ENCODE data around the gene EFCAB8.

EFCAB8 gene

DNA sequence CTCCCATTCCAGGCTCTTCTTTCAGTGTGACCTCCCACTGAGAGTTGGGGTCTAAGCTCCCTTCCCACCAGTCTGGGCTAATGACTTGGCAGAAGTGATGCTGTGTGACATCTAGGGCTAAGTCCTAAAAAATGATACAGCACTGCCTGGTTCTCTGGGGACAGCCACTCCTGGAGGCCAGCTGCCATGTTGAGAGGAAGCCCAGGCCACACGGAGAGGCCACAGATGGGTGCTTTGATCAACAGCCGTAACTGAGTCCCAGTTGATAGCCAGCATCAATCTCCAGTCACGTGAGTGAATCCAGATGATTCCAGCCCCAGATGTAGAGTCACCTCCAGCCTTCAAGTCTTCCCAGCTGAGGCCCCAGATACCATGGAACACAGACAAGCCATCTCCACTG is 131.7 kb downstream of the EFCAB8 start:
- Histone ChIP-seq H3K9ac (no peak overlapping the region), H3K4me2 (no peak overlapping the region), H3K79me2 (ENCODE audit: insufficient read depth, low read depth) (no peaks in the 10 kb centered on the region), H2AFZ (ENCODE audit: low read depth) (no peak overlapping the region), H3K4me1 (ENCODE audit: low read depth, poor library complexity, severe bottlenecking) (no peaks in the 10 kb centered on the region), H4K20me1 (ENCODE audit: insufficient read depth) (no peaks in the 10 kb centered on the region), H3K4me3 (IDR thresholded peaks at IDR 0.05; ENCODE audit: insufficient read depth, low read depth, low read length) (no peak overlapping the region), H3K27ac (no peak overlapping the region), H3K27me3 (ENCODE audit: insufficient read depth, low read depth) (no peaks in the 10 kb centered on the region), H3K36me3 (ENCODE audit: insufficient read depth) (no peaks in the 10 kb centered on the region)
- TF ChIP-seq, protein P1, sequence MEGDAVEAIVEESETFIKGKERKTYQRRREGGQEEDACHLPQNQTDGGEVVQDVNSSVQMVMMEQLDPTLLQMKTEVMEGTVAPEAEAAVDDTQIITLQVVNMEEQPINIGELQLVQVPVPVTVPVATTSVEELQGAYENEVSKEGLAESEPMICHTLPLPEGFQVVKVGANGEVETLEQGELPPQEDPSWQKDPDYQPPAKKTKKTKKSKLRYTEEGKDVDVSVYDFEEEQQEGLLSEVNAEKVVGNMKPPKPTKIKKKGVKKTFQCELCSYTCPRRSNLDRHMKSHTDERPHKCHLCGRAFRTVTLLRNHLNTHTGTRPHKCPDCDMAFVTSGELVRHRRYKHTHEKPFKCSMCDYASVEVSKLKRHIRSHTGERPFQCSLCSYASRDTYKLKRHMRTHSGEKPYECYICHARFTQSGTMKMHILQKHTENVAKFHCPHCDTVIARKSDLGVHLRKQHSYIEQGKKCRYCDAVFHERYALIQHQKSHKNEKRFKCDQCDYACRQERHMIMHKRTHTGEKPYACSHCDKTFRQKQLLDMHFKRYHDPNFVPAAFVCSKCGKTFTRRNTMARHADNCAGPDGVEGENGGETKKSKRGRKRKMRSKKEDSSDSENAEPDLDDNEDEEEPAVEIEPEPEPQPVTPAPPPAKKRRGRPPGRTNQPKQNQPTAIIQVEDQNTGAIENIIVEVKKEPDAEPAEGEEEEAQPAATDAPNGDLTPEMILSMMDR (conservative IDR thresholded peaks at IDR 0.05; ENCODE audit: low read depth, low read length), result no peak

DNA sequence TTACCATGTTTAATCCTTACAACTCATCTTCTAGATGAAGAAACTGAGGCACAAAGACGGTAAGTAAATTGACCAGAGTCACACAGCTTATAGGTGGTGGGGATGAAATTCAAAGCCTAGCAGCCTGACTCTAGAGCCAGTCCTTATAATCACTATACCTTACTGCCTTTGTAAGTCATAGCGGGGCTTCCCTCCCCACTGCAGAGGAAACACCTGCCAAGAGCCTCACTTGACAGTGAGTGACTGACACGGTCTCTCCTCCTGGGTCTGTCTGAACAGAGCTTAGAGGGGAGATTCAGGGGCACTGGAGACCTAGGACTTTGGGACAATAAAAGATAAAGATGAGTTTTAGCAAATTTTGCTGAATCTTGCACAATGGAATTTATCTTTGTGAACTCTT is 132.7 kb downstream of the EFCAB8 start:
- Histone ChIP-seq H3K36me3 (ENCODE audit: insufficient read depth) (no peaks in the 10 kb centered on the region), H2AFZ (ENCODE audit: low read depth) (no peak overlapping the region), H3K4me3 (IDR thresholded peaks at IDR 0.05; ENCODE audit: insufficient read depth, low read depth, low read length) (no peak overlapping the region), H4K20me1 (ENCODE audit: insufficient read depth) (no peaks in the 10 kb centered on the region), H3K27ac (no peak overlapping the region), H3K79me2 (ENCODE audit: insufficient read depth, low read depth) (no peaks in the 10 kb centered on the region), H3K4me2 (no peak overlapping the region), H3K27me3 (ENCODE audit: insufficient read depth, low read depth) (no peaks in the 10 kb centered on the region; the same call in 1 of the 2 replicates), H3K4me1 (ENCODE audit: low read depth, poor library complexity, severe bottlenecking) (no peaks in the 10 kb centered on the region), H3K9ac (no peak overlapping the region)
- TF ChIP-seq, protein P1 (conservative IDR thresholded peaks at IDR 0.05; ENCODE audit: low read depth, low read length), result no peak

DNA sequence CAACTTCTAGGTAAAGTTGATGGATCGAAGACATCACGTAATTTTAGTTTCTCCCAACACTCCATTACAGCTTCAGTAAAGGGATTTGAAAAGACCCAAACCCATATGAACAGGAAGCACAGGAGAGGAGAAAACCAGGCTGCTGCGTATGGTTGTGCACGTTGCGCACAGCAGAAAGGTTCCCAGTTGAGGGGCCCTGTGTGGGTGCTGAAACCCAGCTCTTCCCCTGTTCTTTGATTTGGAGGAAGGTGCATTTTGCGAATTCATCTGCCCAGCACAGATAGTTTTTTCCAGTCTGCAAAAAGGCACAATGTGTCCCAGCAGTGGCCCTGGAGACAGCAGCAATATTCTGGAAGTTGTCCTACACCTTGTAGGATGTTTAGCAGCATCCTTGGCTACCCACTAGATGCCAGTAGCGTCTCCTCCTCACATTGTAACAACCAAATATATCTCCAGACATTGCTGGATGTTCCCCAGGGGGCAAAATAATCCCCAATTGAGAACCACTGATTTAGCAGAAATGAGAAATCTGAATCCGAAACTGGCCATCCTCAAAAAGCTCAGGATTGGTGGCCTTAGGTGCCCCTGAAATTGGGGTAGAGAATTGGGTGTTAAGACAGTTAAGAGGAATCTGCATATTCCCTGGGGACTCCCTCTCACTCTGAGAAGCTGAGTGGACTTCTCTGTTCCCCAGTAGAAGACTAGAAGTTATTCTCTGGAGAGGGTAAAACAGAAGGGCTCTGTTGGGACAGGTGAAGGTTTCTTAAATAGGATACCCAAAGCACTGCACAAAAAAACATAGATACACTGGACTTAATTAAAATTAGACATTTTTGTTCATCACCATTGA is 133.3 kb downstream of the EFCAB8 start:
- Histone ChIP-seq H3K4me1 (ENCODE audit: low read depth, poor library complexity, severe bottlenecking) (no peaks in the 10 kb centered on the region), H3K4me2 (no peak overlapping the region), H3K36me3 (ENCODE audit: insufficient read depth) (no peaks in the 10 kb centered on the region), H4K20me1 (ENCODE audit: insufficient read depth) (no peaks in the 10 kb centered on the region), H3K9ac (no peak overlapping the region), H3K79me2 (ENCODE audit: insufficient read depth, low read depth) (no peaks in the 10 kb centered on the region), H3K27ac (no peak overlapping the region), H2AFZ (ENCODE audit: low read depth) (no peak overlapping the region), H3K4me3 (IDR thresholded peaks at IDR 0.05; ENCODE audit: insufficient read depth, low read depth, low read length) (no peak overlapping the region), H3K27me3 (ENCODE audit: insufficient read depth, low read depth) (no peaks in the 10 kb centered on the region; the same call in 1 of the 2 replicates)
- TF ChIP-seq, protein P1 (conservative IDR thresholded peaks at IDR 0.05; ENCODE audit: low read depth, low read length), result no peak

GRCh38 chr20:32993496-32994050 is 134.8 kb downstream of the EFCAB8 start:
- Histone ChIP-seq H2AFZ (ENCODE audit: low read depth) (no peak overlapping the region), H3K36me3 (ENCODE audit: insufficient read depth) (no peaks in the 10 kb centered on the region), H3K4me1 (ENCODE audit: low read depth, poor library complexity, severe bottlenecking) (no peaks in the 10 kb centered on the region), H4K20me1 (ENCODE audit: insufficient read depth) (no peaks in the 10 kb centered on the region), H3K27ac (no peak overlapping the region), H3K4me3 (IDR thresholded peaks at IDR 0.05; ENCODE audit: insufficient read depth, low read depth, low read length) (no peak overlapping the region), H3K9ac (no peak overlapping the region), H3K27me3 (ENCODE audit: insufficient read depth, low read depth) (no peaks in the 10 kb centered on the region; the same call in 1 of the 2 replicates), H3K79me2 (ENCODE audit: insufficient read depth, low read depth) (no peaks in the 10 kb centered on the region), H3K4me2 (no peak overlapping the region)
- TF ChIP-seq, protein P1 (conservative IDR thresholded peaks at IDR 0.05; ENCODE audit: low read depth, low read length), result no peak

Data from KMS-11 (cell line).